RWPE2 (cell line): ENCODE data around the gene TLX3.

Experiments
- ATAC-seq: fragments of 200-7000 bp; cut with Tn5 transposase; 3 replicates; pipeline ENCODE4 v1.9.1; 2021; ENCODE audit warnings: low read depth
- DNase-seq: peaks from one replicate; pipeline ENCODE4 v3.0.0-alpha.2; 2020; ENCODE audit warnings: low spot score
- H3K27ac ChIP-seq: fragments of 450-650 bp; 2 replicates; pipeline ENCODE4 v1.5.1; 2017; ENCODE audit warnings: mild to moderate bottlenecking; ENCODE audit not compliant: poor library complexity, severe bottlenecking
- H3K27me3 ChIP-seq: fragments of 250-450 bp; sonication (Bioruptor Pico); 2 replicates; pipeline ENCODE4 v1.5.1; 2021; ENCODE audit warnings: mild to moderate bottlenecking, moderate library complexity; ENCODE audit not compliant: insufficient read depth, poor library complexity, severe bottlenecking
- H3K36me3 ChIP-seq: fragments of 250-450 bp; sonication (Bioruptor Pico); 2 replicates; pipeline ENCODE4 v1.5.1; 2020; ENCODE audit warnings: low read depth, mild to moderate bottlenecking, moderate library complexity
- H3K4me1 ChIP-seq: fragments of 250-450 bp; sonication (Bioruptor Pico); 2 replicates; pipeline ENCODE4 v1.5.1; 2021; ENCODE audit warnings: mild to moderate bottlenecking, moderate library complexity; ENCODE audit not compliant: insufficient read depth, poor library complexity, severe bottlenecking
- H3K4me3 ChIP-seq: fragments of 250-450 bp; sonication (Bioruptor Pico); 2 replicates; pipeline ENCODE4 v1.5.1; 2021; ENCODE audit warnings: mild to moderate bottlenecking, moderate library complexity; ENCODE audit not compliant: severe bottlenecking
- H3K9me3 ChIP-seq: fragments of 250-450 bp; sonication (Bioruptor Pico); 2 replicates; pipeline ENCODE4 v1.5.1; 2021; ENCODE audit warnings: mild to moderate bottlenecking, moderate library complexity; ENCODE audit not compliant: severe bottlenecking
- CTCF ChIP-seq: fragments of 450-650 bp; IDR thresholded peaks from one replicate; pipeline ENCODE4 v1.5.1; 2017; ENCODE audit warnings: mild to moderate bottlenecking, moderate library complexity; ENCODE audit not compliant: poor library complexity, severe bottlenecking

TLX3 gene

GRCh38 chr5:171307789-171308452 is 1.1 kb upstream of the TLX3 start:
- ATAC-seq (no peak), DNase-seq (no peak)
- H3K27me3 ChIP-seq, result peaks cover 87% of the 10 kb centered on the region
- no peak overlapping the region for H3K27ac ChIP-seq
- H3K9me3 ChIP-seq, result no peaks in the 10 kb centered on the region
- H3K4me3 ChIP-seq, result no peak overlapping the region
- H3K36me3 ChIP-seq, result no peaks in the 10 kb centered on the region
- no peak for TF ChIP-seq CTCF
- H3K4me1 ChIP-seq, result no peaks in the 10 kb centered on the region

GRCh38 chr5:171309276-171310211 is 496 bp downstream of the TLX3 start:
- peaks cover 98% of the 10 kb centered on the region for H3K27me3 ChIP-seq
- no peaks in the 10 kb centered on the region for H3K4me1 ChIP-seq
- ATAC-seq, result peak; percentile 6; the same call in 1 of the 3 replicates

GRCh38 chr5:171310212-171310818 is 1.3 kb downstream of the TLX3 start:
- no peak for ATAC-seq
- no peaks in the 10 kb centered on the region for H3K9me3 ChIP-seq
- no peaks in the 10 kb centered on the region for H3K4me1 ChIP-seq
- no peaks in the 10 kb centered on the region for H3K36me3 ChIP-seq
- H3K27me3 ChIP-seq, result peaks cover 99% of the 10 kb centered on the region
- no peak overlapping the region for H3K4me3 ChIP-seq
- TF ChIP-seq CTCF, result peak; percentile 55
- H3K27ac ChIP-seq, result no peak overlapping the region
- peak; percentile 67 for DNase-seq

More at GRCh38 chr5:171309276-171310211, 496 bp downstream of the TLX3 start:
- H3K36me3 ChIP-seq, result no peaks in the 10 kb centered on the region
- TF ChIP-seq CTCF, result no peak
- no peaks in the 10 kb centered on the region for H3K9me3 ChIP-seq
- no peak overlapping the region for H3K27ac ChIP-seq
- H3K4me3 ChIP-seq, result no peak overlapping the region
- no peak for DNase-seq

- ATAC-seq, result no peak; the same call in 2 of the 3 replicates
- H3K27ac ChIP-seq, result no peak overlapping the region
- H3K9me3 ChIP-seq, result no peaks in the 10 kb centered on the region
- peak; percentile 67 for DNase-seq
- H3K4me1 ChIP-seq, result no peaks in the 10 kb centered on the region
- H3K4me3 ChIP-seq, result no peak overlapping the region
- no peaks in the 10 kb centered on the region for H3K36me3 ChIP-seq
- peaks cover 100% of the 10 kb centered on the region for H3K27me3 ChIP-seq
- no peak for TF ChIP-seq CTCF
Observed at GRCh38 chr5:171310819-171311321, 1.8 kb downstream of the TLX3 start.
